Measurements from ENCODE around the gene RNLS. TPM values are rescaled to one million over a fixed set of nuclear protein-coding genes. Genes with fewer than 3 reads are reported as not detected.

RNLS gene
- total RNA-seq, 3 donors from 2014 or later (not counting 1 experiment from before 2014, with no cell fraction given): 4.0 to 6.8 (median 4.4) TPM

DNA sequence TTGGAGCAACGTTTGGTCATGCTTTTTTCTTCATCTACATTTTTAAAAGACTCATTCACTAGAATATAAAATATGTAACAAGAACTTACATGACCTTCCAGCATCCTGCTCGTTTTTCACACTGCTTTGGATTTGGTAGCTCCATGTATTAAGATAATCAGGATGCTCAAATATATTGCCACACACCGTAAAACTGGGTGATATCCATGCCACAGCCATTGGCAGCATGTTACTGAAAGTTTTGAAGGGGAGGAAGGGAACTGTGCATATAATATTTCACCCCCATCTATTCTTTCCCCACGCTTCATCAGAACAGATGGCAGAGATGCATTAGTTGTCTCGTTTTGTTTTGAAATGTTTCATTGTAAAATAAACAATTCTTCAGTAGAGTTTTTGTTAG, 158.2 kb downstream of the RNLS start:
- H3K27me3 Mint-ChIP-seq (ENCODE audit: low read depth in 2 of 2): peaks cover 0 to 3% of the 10 kb centered on the region in 2 donors
- no peak overlapping the region for H3K4me3 ChIP-seq (ENCODE audit: low read length)
- H3K4me1 Mint-ChIP-seq: no peaks in the 10 kb centered on the region
- H3K4me3 Mint-ChIP-seq: no peak overlapping the region
- H3K4me1 ChIP-seq (ENCODE audit: control insufficient read depth, insufficient read depth, low read length): no peaks in the 10 kb centered on the region
- no peak overlapping the region for H3K27ac ChIP-seq (ENCODE audit: low read length)
- H3K9me3 ChIP-seq (ENCODE audit: control insufficient read depth, insufficient read depth, low read length): no peaks in the 10 kb centered on the region
- ATAC-seq (no peak), DNase-seq (no peak)
- H3K9me3 Mint-ChIP-seq: no peaks in the 10 kb centered on the region
- intact Hi-C loops (cut with micrococcal nuclease): no loop called here
- TF ChIP-seq, protein P1, sequence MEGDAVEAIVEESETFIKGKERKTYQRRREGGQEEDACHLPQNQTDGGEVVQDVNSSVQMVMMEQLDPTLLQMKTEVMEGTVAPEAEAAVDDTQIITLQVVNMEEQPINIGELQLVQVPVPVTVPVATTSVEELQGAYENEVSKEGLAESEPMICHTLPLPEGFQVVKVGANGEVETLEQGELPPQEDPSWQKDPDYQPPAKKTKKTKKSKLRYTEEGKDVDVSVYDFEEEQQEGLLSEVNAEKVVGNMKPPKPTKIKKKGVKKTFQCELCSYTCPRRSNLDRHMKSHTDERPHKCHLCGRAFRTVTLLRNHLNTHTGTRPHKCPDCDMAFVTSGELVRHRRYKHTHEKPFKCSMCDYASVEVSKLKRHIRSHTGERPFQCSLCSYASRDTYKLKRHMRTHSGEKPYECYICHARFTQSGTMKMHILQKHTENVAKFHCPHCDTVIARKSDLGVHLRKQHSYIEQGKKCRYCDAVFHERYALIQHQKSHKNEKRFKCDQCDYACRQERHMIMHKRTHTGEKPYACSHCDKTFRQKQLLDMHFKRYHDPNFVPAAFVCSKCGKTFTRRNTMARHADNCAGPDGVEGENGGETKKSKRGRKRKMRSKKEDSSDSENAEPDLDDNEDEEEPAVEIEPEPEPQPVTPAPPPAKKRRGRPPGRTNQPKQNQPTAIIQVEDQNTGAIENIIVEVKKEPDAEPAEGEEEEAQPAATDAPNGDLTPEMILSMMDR (IDR thresholded peaks at IDR 0.05): no peak
- no peaks in the 10 kb centered on the region for H3K27me3 ChIP-seq (ENCODE audit: control insufficient read depth, insufficient read depth, low read length)
- H3K36me3 Mint-ChIP-seq: no peaks in the 10 kb centered on the region
- WGBS (ENCODE audit: insufficient coverage): 93% methylated on average over 3 of the region's 5 CpGs
- H3K27ac Mint-ChIP-seq: no peak overlapping the region
- H3K36me3 ChIP-seq (ENCODE audit: control insufficient read depth, insufficient read depth, low read length): no peaks in the 10 kb centered on the region

DNA sequence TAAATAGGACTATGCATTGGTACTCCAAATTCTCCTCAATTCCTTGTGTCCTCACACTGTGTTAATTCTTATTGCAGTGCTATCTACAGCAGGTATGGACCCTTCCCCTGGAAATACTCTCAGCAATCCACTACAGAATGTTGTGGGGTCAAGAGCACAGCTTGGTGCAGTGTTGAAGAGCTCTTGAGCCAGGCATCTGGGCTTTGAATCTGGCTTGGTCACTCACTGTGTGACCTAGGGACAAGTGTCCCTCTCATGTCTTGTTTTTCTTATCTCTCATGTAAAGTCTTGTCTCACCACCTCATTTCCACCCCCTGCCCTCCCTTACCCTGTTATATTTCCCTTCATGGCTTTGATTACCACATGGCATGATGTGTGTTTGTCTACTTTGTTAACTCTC, 159.4 kb downstream of the RNLS start:
- no peak for ATAC-seq

DNA sequence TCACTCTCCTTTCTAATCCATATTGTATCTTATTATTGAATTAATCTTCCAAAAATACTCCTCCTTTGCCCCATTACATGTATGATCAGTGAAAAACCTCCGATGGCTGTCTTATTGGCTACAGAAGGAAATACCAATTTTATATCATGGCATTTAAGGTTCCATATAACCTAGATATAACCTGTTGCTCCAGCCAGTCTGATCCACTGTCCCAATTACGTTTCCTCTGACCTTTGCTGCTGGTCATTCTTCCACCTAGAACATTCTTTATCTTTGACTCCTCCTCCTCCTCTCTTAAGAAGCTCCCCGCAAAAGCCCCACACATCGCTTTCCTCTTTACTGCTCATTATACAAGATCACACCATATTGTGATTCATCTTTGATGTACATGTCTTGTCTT, 161.5 kb downstream of the RNLS start:
- Mint-ChIP-seq H3K4me3 (no peak overlapping the region), H3K36me3 (no peaks in the 10 kb centered on the region), H3K27ac (no peak overlapping the region), H3K27me3 (ENCODE audit: low read depth in 2 of 2) (peaks cover 0 to 3% of the 10 kb centered on the region in 2 donors), H3K4me1 (no peaks in the 10 kb centered on the region), H3K9me3 (no peaks in the 10 kb centered on the region)
- Histone ChIP-seq H3K9me3 (ENCODE audit: control insufficient read depth, insufficient read depth, low read length) (no peaks in the 10 kb centered on the region), H3K4me3 (ENCODE audit: low read length) (no peak overlapping the region), H3K27me3 (ENCODE audit: control insufficient read depth, insufficient read depth, low read length) (no peaks in the 10 kb centered on the region), H3K36me3 (ENCODE audit: control insufficient read depth, insufficient read depth, low read length) (no peaks in the 10 kb centered on the region), H3K27ac (ENCODE audit: low read length) (no peak overlapping the region), H3K4me1 (ENCODE audit: control insufficient read depth, insufficient read depth, low read length) (no peaks in the 10 kb centered on the region)
- intact Hi-C loops (cut with micrococcal nuclease): no loop called here
- TF ChIP-seq, protein P1 (IDR thresholded peaks at IDR 0.05): no peak
- ATAC-seq (no peak), DNase-seq (no peak)
- WGBS (ENCODE audit: insufficient coverage): over 99% methylated on average over 4 of the region's 4 CpGs

More for the DNA sequence above, 159.4 kb downstream of the RNLS start:
- Mint-ChIP-seq H3K9me3 (no peaks in the 10 kb centered on the region), H3K4me3 (no peak overlapping the region), H3K27me3 (ENCODE audit: low read depth in 2 of 2) (peaks cover 0 to 3% of the 10 kb centered on the region in 2 donors), H3K36me3 (no peaks in the 10 kb centered on the region), H3K27ac (no peak overlapping the region), H3K4me1 (no peaks in the 10 kb centered on the region)
- intact Hi-C loops (cut with micrococcal nuclease): no loop called here
- TF ChIP-seq, protein P1 (IDR thresholded peaks at IDR 0.05): no peak
- H3K9me3 ChIP-seq (ENCODE audit: control insufficient read depth, insufficient read depth, low read length): no peaks in the 10 kb centered on the region
- DNase-seq: no peak
- H3K27me3 ChIP-seq (ENCODE audit: control insufficient read depth, insufficient read depth, low read length): no peaks in the 10 kb centered on the region
- no peaks in the 10 kb centered on the region for H3K36me3 ChIP-seq (ENCODE audit: control insufficient read depth, insufficient read depth, low read length)
- H3K4me1 ChIP-seq (ENCODE audit: control insufficient read depth, insufficient read depth, low read length): no peaks in the 10 kb centered on the region
- H3K4me3 ChIP-seq (ENCODE audit: low read length): no peak overlapping the region
- H3K27ac ChIP-seq (ENCODE audit: low read length): no peak overlapping the region

DNA sequence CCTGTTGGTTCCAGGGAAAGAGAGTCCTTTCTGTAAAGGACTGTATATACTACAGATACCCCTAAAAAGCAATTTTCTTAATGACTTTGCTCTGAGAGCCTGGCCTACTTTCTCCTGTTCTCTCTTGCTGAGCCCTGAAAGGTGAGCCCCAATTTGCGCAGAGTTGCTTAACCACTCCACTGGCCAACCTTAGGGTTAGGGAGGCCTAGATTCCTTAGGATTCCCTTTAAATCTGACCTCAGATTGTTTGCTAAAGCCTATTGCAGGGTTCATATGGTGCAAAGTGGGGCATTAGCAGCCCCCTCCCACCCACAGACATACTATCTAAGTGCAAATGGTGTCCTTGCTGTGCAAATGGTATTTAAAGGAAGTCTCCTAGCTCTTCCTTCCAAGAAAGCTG, 164.2 kb downstream of the RNLS start:
- Mint-ChIP-seq H3K9me3 (no peaks in the 10 kb centered on the region), H3K4me3 (no peak overlapping the region), H3K27ac (no peak overlapping the region), H3K4me1 (no peaks in the 10 kb centered on the region), H3K36me3 (no peaks in the 10 kb centered on the region), H3K27me3 (ENCODE audit: low read depth in 2 of 2) (no peaks in the 10 kb centered on the region)
- Histone ChIP-seq H3K4me3 (ENCODE audit: low read length) (no peak overlapping the region), H3K36me3 (ENCODE audit: control insufficient read depth, insufficient read depth, low read length) (no peaks in the 10 kb centered on the region), H3K9me3 (ENCODE audit: control insufficient read depth, insufficient read depth, low read length) (no peaks in the 10 kb centered on the region), H3K4me1 (ENCODE audit: control insufficient read depth, insufficient read depth, low read length) (no peaks in the 10 kb centered on the region), H3K27ac (ENCODE audit: low read length) (no peak overlapping the region), H3K27me3 (ENCODE audit: control insufficient read depth, insufficient read depth, low read length) (no peaks in the 10 kb centered on the region)
- WGBS (ENCODE audit: insufficient coverage): 100% methylated on average over 1 of the region's 1 CpG
- TF ChIP-seq, protein P1 (IDR thresholded peaks at IDR 0.05): no peak
- ATAC-seq (no peak), DNase-seq (no peak)
- intact Hi-C loops (cut with micrococcal nuclease): no loop called here
